Mesendoderm (in vitro differentiated cells): Measurements from ENCODE around the gene MAN2A2.

ENCODE experiments used
- DNase-seq: peaks from one replicate; pipeline ENCODE4 v3.0.0; 2013
- H2AK5ac ChIP-seq: 2 replicates; pipeline ENCODE4 v1.6.1; 2013; ENCODE audit warnings: low read length, inconsistent platforms
- H2BK120ac ChIP-seq: 2 replicates; pipeline ENCODE4 v1.6.1; 2013; ENCODE audit warnings: low read depth, mild to moderate bottlenecking, low read length, moderate library complexity, mixed read lengths
- H2BK15ac ChIP-seq: replicated peaks from 2 replicates; pipeline ENCODE4 v1.6.1; 2013; ENCODE audit warnings: low read depth, mild to moderate bottlenecking, moderate library complexity
- H2BK5ac ChIP-seq: 2 replicates; pipeline ENCODE4 v1.6.1; 2013; ENCODE audit warnings: low read length, inconsistent platforms
- H3K18ac ChIP-seq: 2 replicates; pipeline ENCODE4 v1.6.1; 2013; ENCODE audit warnings: mild to moderate bottlenecking, low read length, mixed read lengths
- H3K23ac ChIP-seq: one replicate; pipeline ENCODE4 v1.6.1; 2013; ENCODE audit warnings: low read length
- H3K27ac ChIP-seq: 2 replicates; pipeline ENCODE4 v1.5.1; 2013; ENCODE audit warnings: low read depth, mild to moderate bottlenecking, inconsistent platforms, low read length, moderate library complexity
- H3K27me3 ChIP-seq: 2 replicates; pipeline ENCODE4 v1.6.1; 2013; ENCODE audit warnings: low read length, control low read depth, mild to moderate bottlenecking, inconsistent platforms; ENCODE audit not compliant: insufficient read depth, poor library complexity
- H3K36me3 ChIP-seq: 2 replicates; pipeline ENCODE4 v1.6.1; 2013; ENCODE audit warnings: low read length, inconsistent platforms; ENCODE audit not compliant: control insufficient read depth, insufficient read depth
- H3K4ac ChIP-seq: one replicate; pipeline ENCODE4 v1.6.1; 2013; ENCODE audit warnings: low read depth, mild to moderate bottlenecking, low read length, moderate library complexity
- H3K4me1 ChIP-seq: 2 replicates; pipeline ENCODE4 v1.6.1; 2013; ENCODE audit warnings: low read depth, low read length, inconsistent platforms; ENCODE audit not compliant: control insufficient read depth
- H3K4me2 ChIP-seq: 2 replicates; pipeline ENCODE4 v1.6.1; 2013; ENCODE audit warnings: low read length
- H3K4me3 ChIP-seq: 2 replicates; pipeline ENCODE4 v1.5.1; 2013; ENCODE audit warnings: mild to moderate bottlenecking, low read length
- H3K56ac ChIP-seq: one replicate; pipeline ENCODE4 v1.6.1; 2013; ENCODE audit warnings: low read length
- H3K79me1 ChIP-seq: 2 replicates; pipeline ENCODE4 v1.6.1; 2013; ENCODE audit warnings: low read length, inconsistent platforms
- H3K79me2 ChIP-seq: 2 replicates; pipeline ENCODE4 v1.6.1; 2013; ENCODE audit warnings: mild to moderate bottlenecking, low read length; ENCODE audit not compliant: control insufficient read depth, insufficient read depth
- H3K9ac ChIP-seq: 2 replicates; pipeline ENCODE4 v1.6.1; 2013; ENCODE audit warnings: low read length, inconsistent platforms
- H4K5ac ChIP-seq: one replicate; pipeline ENCODE4 v1.6.1; 2013; ENCODE audit warnings: low read length
- H4K8ac ChIP-seq: one replicate; pipeline ENCODE4 v1.6.1; 2013; ENCODE audit warnings: low read depth, mild to moderate bottlenecking, control low read depth, low read length, moderate library complexity
- WGBS: extraction: QIAGEN DNeasy Blood & Tissue Kit; methylation state at CpG from one replicate; pipeline ENCODE4 v1.1.7; 2013; ENCODE audit warnings: low lambda C conversion rate, missing lambda C conversion rate; ENCODE audit not compliant: insufficient coverage; ENCODE audit errors: extremely low coverage; 5-methylcytosine and 5-hydroxymethylcytosine counted together

MAN2A2 gene

GRCh38 chr15:90929246-90930019, 26.3 kb downstream of the MAN2A2 start:
- 100% methylated on average over 2 of the region's 21 CpGs for WGBS
- Histone ChIP-seq H4K5ac (no peak overlapping the region), H2BK5ac (no peak overlapping the region), H3K27ac (no peak overlapping the region), H3K18ac (no peak overlapping the region), H3K4me3 (no peak overlapping the region), H4K8ac (no peak overlapping the region), H3K36me3 (no peaks in the 10 kb centered on the region), H3K9ac (no peak overlapping the region), H3K27me3 (no peaks in the 10 kb centered on the region), H3K4me1 (no peaks in the 10 kb centered on the region), H2AK5ac (no peak overlapping the region), H2BK15ac (no peak overlapping the region), H3K23ac (no peak overlapping the region), H3K79me2 (no peaks in the 10 kb centered on the region), H3K4me2 (no peak overlapping the region), H2BK120ac (no peak overlapping the region), H3K79me1 (no peaks in the 10 kb centered on the region), H3K56ac (no peak overlapping the region), H3K4ac (no peak overlapping the region)
- DNase-seq, result no peak

- Histone ChIP-seq H2AK5ac (no peak overlapping the region), H4K8ac (no peak overlapping the region), H3K4me2 (no peak overlapping the region), H3K4me1 (peaks cover 1% of the 10 kb centered on the region), H4K5ac (no peak overlapping the region), H2BK5ac (no peak overlapping the region), H3K27me3 (no peaks in the 10 kb centered on the region), H3K36me3 (no peaks in the 10 kb centered on the region), H3K79me1 (peaks cover 3% of the 10 kb centered on the region), H2BK15ac (no peak overlapping the region), H3K4ac (no peak overlapping the region), H3K79me2 (no peaks in the 10 kb centered on the region), H3K4me3 (no peak overlapping the region), H3K56ac (no peak overlapping the region), H3K18ac (no peak overlapping the region), H2BK120ac (no peak overlapping the region), H3K9ac (no peak overlapping the region), H3K27ac (no peak overlapping the region), H3K23ac (no peak overlapping the region)
- DNase-seq, result no peak
- WGBS, result no CpG with 5 or more reads among the region's 15 CpGs
Measured at GRCh38 chr15:90930861-90931574, 27.9 kb downstream of the MAN2A2 start.

GRCh38 chr15:90931575-90931827, 28.4 kb downstream of the MAN2A2 start:
- Histone ChIP-seq H3K79me2 (no peaks in the 10 kb centered on the region), H3K9ac (no peak overlapping the region), H3K18ac (no peak overlapping the region), H4K5ac (no peak overlapping the region), H3K79me1 (peaks cover 4% of the 10 kb centered on the region), H3K4me2 (no peak overlapping the region), H2BK5ac (no peak overlapping the region), H3K4me1 (peaks cover 1% of the 10 kb centered on the region), H2BK15ac (no peak overlapping the region), H3K27me3 (no peaks in the 10 kb centered on the region), H3K36me3 (no peaks in the 10 kb centered on the region), H3K4me3 (no peak overlapping the region), H2AK5ac (no peak overlapping the region), H3K56ac (no peak overlapping the region), H3K27ac (no peak overlapping the region), H3K23ac (no peak overlapping the region), H4K8ac (no peak overlapping the region), H2BK120ac (no peak overlapping the region), H3K4ac (no peak overlapping the region)
- WGBS, result no CpG with 5 or more reads among the region's 6 CpGs
- DNase-seq, result no peak

- H3K4ac ChIP-seq, result no peak within 1 kb of the TSS
- peak within 1 kb of the TSS; percentile 62 for H3K9ac ChIP-seq
- H3K4me2 ChIP-seq, result peak within 1 kb of the TSS; percentile 82
- no peaks in the 10 kb centered on the region for H3K36me3 ChIP-seq
- no peak within 1 kb of the TSS for H3K23ac ChIP-seq
- no peak within 1 kb of the TSS for H2BK15ac ChIP-seq
- peaks cover 1% of the 10 kb centered on the region for H3K4me1 ChIP-seq
- WGBS, result no CpG with 5 or more reads among the region's 52 CpGs
- peak within 1 kb of the TSS; percentile 47 for H3K4me3 ChIP-seq
- H2BK120ac ChIP-seq, result no peak within 1 kb of the TSS
- H3K18ac ChIP-seq, result no peak within 1 kb of the TSS
- H2BK5ac ChIP-seq, result no peak within 1 kb of the TSS
- H3K79me1 ChIP-seq, result peaks cover 4% of the 10 kb centered on the region
- peak within 1 kb of the TSS; percentile 73 for H3K56ac ChIP-seq
- H3K79me2 ChIP-seq, result no peaks in the 10 kb centered on the region
- no peak within 1 kb of the TSS for H3K27ac ChIP-seq
- H2AK5ac ChIP-seq, result no peak within 1 kb of the TSS
- H4K5ac ChIP-seq, result no peak within 1 kb of the TSS
- no peak within 1 kb of the TSS for H4K8ac ChIP-seq
- H3K27me3 ChIP-seq, result no peaks in the 10 kb centered on the region
- DNase-seq, result peak; percentile 94
Measured at GRCh38 chr15:90931828-90932659, 28.9 kb downstream of the MAN2A2 start, which contains the start of gene HDDC3. Gene HDDC3 (minus strand): TSS chr15:90932549. CDS start chr15:90932540, 9 bp downstream.

GRCh38 chr15:90932660-90932991, 29.5 kb downstream of the MAN2A2 start:
- Histone ChIP-seq H2AK5ac (no peak overlapping the region), H3K79me1 (peaks cover 4% of the 10 kb centered on the region), H3K27me3 (no peaks in the 10 kb centered on the region), H3K4me1 (peaks cover 1% of the 10 kb centered on the region), H3K79me2 (no peaks in the 10 kb centered on the region), H3K23ac (no peak overlapping the region), H3K4me2 (no peak overlapping the region), H3K18ac (no peak overlapping the region), H4K8ac (no peak overlapping the region), H3K9ac (peak overlapping the region; percentile 54), H2BK5ac (no peak overlapping the region), H3K36me3 (no peaks in the 10 kb centered on the region), H3K56ac (peak overlapping the region; percentile 73), H3K4ac (no peak overlapping the region), H3K4me3 (no peak overlapping the region), H3K27ac (no peak overlapping the region), H2BK120ac (no peak overlapping the region), H4K5ac (no peak overlapping the region), H2BK15ac (no peak overlapping the region)
- WGBS, result no CpG with 5 or more reads among the region's 5 CpGs
- DNase-seq, result no peak
